SK-N-MC (cell line): ENCODE measurements around the gene SMARCA4.

Experiments
- EZH2 ChIP-seq: fragments of 200-600 bp; sonication (generic); IDR thresholded peaks from one replicate; pipeline ENCODE4 v1.6.1; 2017; ENCODE audit warnings: antibody characterized with exemption
- FOXP2 ChIP-seq: optimal IDR thresholded peaks from 2 replicates; pipeline ENCODE3; 2011; ENCODE audit warnings: mild to moderate bottlenecking, moderate library complexity; ENCODE audit not compliant: insufficient read depth; ENCODE audit errors: extremely low read length, control extremely low read depth

GRCh38 chr19:10960314-10961072 is at the start of gene SMARCA4:
- TF ChIP-seq EZH2 (no peak), FOXP2 (no peak)
